ENCODE measurements around the gene PEAK1.

The PEAK1 gene

DNA sequence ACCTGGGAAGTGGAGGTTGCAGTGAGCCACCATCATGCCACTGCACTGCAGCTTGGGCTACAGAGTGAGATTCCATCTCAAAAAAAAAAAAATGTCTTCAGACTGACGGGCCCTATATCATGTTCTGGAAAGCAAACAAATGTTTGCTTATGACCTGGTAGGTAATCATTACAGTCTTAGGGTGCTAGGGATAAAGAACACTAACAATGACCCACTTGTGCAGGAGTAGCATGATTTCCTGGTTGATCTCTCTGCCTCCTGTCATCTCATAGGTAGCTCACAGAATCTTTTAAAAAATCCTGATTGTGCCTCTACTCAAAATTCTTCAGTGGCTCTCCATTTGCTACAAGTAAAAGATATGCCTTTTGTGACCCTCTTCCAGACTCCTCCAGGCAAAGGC is 274.5 kb downstream of the PEAK1 start:
- peaks cover 10% of the 10 kb centered on the region; the same call in 1 of the 2 replicates for H3K9me3 ChIP-seq (ENCODE audit: control insufficient read depth, insufficient read depth, low read length)
- 0 out of 2 replicates have a peak, but pooled peaks cover 6% of the 10 kb centered on the region for H3K4me1 ChIP-seq (ENCODE audit: insufficient read depth, low read length)
- H3K9ac ChIP-seq (ENCODE audit: low read depth, low read length): no peak overlapping the region
- H3K36me3 ChIP-seq (ENCODE audit: insufficient read depth, low read length): peaks cover 4% of the 10 kb centered on the region; the same call in 1 of the 2 replicates

DNA sequence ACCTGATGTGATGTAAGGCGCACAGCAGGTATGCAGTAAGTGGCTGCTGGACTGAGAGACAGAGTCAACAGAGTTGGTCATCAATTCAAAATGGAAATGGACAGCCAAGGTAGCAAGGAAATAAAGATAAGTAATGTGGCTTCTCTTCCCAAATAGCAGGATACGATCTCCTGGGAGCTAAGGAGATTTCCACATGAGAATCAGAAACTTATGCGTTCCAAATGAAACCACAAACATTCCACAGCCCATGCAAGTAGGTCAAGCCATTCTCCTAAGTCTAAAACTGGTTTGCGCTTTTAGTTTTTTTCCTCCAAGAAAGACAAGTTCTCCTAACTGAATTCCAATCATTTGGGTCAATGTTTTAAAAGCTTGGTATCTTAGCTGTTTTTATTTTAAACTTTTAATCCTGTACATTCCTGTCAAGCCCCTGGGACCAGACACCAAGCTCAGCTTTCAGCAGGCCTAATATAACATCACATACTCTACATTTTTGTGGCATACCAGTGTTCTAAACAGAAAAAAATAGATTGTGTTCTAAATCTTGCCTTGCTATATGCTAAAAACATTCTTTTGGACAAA is 275.3 kb downstream of the PEAK1 start:
- Histone ChIP-seq H3K9me3 (ENCODE audit: control insufficient read depth, insufficient read depth, low read length) (peaks cover 10% of the 10 kb centered on the region; the same call in 1 of the 2 replicates), H3K9ac (ENCODE audit: low read depth, low read length) (no peak overlapping the region), H3K36me3 (ENCODE audit: insufficient read depth, low read length) (peaks cover 4% of the 10 kb centered on the region; the same call in 1 of the 2 replicates), H3K4me1 (ENCODE audit: insufficient read depth, low read length) (0 out of 2 replicates have a peak, but pooled peaks cover 6% of the 10 kb centered on the region)

DNA sequence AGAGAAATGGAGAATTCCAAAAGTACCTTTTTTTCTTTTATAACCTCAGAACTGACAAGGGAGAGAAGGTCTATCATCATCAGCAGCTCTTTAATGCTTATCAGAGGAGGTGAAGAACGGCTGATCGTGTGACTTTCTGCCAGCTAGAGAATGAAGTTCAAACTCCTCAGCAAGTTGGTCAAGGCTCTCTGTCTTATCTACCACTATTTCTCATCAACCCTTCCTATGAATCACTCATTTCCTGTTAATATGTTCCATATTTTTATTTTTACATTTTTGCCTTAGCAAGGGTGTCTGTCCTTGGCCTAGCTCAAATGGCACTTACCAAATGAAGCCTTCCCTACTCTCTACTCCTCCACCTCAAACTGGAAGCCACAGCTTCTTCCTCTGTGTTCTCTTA is 275.9 kb downstream of the PEAK1 start:
- Histone ChIP-seq H3K9me3 (ENCODE audit: control insufficient read depth, insufficient read depth, low read length) (peaks cover 10% of the 10 kb centered on the region; the same call in 1 of the 2 replicates), H3K36me3 (ENCODE audit: insufficient read depth, low read length) (peaks cover 4% of the 10 kb centered on the region; the same call in 1 of the 2 replicates), H3K4me1 (ENCODE audit: insufficient read depth, low read length) (0 out of 2 replicates have a peak, but pooled peaks cover 6% of the 10 kb centered on the region), H3K9ac (ENCODE audit: low read depth, low read length) (no peak overlapping the region)

GRCh38 chr15:77143616-77144015 is 276.3 kb downstream of the PEAK1 start:
- Histone ChIP-seq H3K9me3 (ENCODE audit: control insufficient read depth, insufficient read depth, low read length) (peaks cover 10% of the 10 kb centered on the region; the same call in 1 of the 2 replicates), H3K4me1 (ENCODE audit: insufficient read depth, low read length) (0 out of 2 replicates have a peak, but pooled peaks cover 6% of the 10 kb centered on the region), H3K36me3 (ENCODE audit: insufficient read depth, low read length) (peaks cover 4% of the 10 kb centered on the region; the same call in 1 of the 2 replicates), H3K9ac (ENCODE audit: low read depth, low read length) (no peak overlapping the region)

- H3K36me3 ChIP-seq (ENCODE audit: insufficient read depth, low read length): peaks cover 4% of the 10 kb centered on the region; the same call in 1 of the 2 replicates
- 0 out of 2 replicates have a peak, but pooled peaks cover 6% of the 10 kb centered on the region for H3K4me1 ChIP-seq (ENCODE audit: insufficient read depth, low read length)
- no peak overlapping the region for H3K9ac ChIP-seq (ENCODE audit: low read depth, low read length)
- H3K9me3 ChIP-seq (ENCODE audit: control insufficient read depth, insufficient read depth, low read length): peaks cover 10% of the 10 kb centered on the region; the same call in 1 of the 2 replicates
Measured at GRCh38 chr15:77143191-77143590, 276.7 kb downstream of the PEAK1 start.

DNA sequence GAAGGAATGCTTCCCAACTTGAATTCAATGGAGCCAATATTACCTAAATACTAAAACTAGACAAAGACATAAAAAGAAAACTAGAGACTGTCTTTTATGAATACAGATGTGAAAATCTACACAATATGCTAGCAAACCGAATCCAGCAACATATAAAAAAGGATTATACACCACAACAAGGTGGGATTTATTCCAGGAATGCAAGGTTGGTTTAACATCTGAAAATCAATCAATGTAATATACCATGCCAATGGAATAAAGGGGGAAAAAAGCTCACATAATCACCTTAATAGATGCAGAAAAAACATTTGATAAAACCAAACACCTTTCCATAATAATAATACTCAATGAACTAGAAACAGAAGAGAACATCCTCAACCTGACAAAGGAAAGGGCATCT is 279.7 kb downstream of the PEAK1 start:
- H3K9ac ChIP-seq (ENCODE audit: low read depth, low read length): no peak overlapping the region
- 0 out of 2 replicates have a peak, but pooled peaks cover 6% of the 10 kb centered on the region for H3K4me1 ChIP-seq (ENCODE audit: insufficient read depth, low read length)
- H3K36me3 ChIP-seq (ENCODE audit: insufficient read depth, low read length): peaks cover 4% of the 10 kb centered on the region; the same call in 1 of the 2 replicates
- H3K9me3 ChIP-seq (ENCODE audit: control insufficient read depth, insufficient read depth, low read length): peaks cover 10% of the 10 kb centered on the region; the same call in 1 of the 2 replicates

DNA sequence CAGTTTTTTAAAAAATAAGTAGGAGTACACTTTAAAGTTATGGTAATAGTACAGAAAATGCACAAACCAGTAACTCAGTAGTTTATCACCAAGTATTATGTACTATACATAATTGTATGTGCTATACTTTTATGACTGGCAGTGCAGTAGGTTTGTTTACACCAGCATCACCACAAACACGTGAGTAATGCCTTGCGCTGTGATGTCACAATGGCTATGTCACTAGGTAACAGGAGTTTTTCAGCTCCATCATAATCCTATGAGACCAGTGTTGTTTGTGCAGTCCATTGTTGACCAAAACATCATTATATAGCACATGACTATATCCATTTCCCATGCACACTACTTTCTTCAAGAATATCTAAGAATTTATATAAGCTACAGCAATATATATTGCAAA is 280.6 kb downstream of the PEAK1 start:
- Histone ChIP-seq H3K36me3 (ENCODE audit: insufficient read depth, low read length) (peaks cover 4% of the 10 kb centered on the region; the same call in 1 of the 2 replicates), H3K4me1 (ENCODE audit: insufficient read depth, low read length) (0 out of 2 replicates have a peak, but pooled peaks cover 2% of the 10 kb centered on the region), H3K9me3 (ENCODE audit: control insufficient read depth, insufficient read depth, low read length) (peaks cover 10% of the 10 kb centered on the region; the same call in 1 of the 2 replicates), H3K9ac (ENCODE audit: low read depth, low read length) (no peak overlapping the region)

DNA sequence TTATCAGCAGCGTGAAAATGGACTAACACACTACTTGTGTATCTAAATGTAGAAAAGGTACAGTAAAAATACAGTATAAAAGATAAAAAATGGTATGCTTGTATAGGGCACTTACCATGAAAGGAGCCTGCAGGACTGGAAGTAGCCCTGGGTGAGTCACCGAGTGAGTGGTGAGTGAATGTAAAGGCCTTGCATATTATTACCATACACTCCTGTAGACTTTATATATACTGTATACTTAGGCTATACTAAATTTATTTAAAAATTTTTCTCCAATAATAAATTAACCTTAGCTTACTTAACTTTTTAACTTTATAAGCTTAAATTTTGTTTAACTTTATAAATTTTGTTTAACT is 281.8 kb downstream of the PEAK1 start:
- Histone ChIP-seq H3K9me3 (ENCODE audit: control insufficient read depth, insufficient read depth, low read length) (peaks cover 10% of the 10 kb centered on the region; the same call in 1 of the 2 replicates), H3K9ac (ENCODE audit: low read depth, low read length) (no peak overlapping the region)

GRCh38 chr15:77135181-77135580 is 284.7 kb downstream of the PEAK1 start:
- Histone ChIP-seq H3K36me3 (ENCODE audit: insufficient read depth, low read length) (peaks cover 2% of the 10 kb centered on the region; the same call in 1 of the 2 replicates), H3K9me3 (ENCODE audit: control insufficient read depth, insufficient read depth, low read length) (no peaks in the 10 kb centered on the region), H3K9ac (ENCODE audit: low read depth, low read length) (no peak overlapping the region), H3K4me1 (ENCODE audit: insufficient read depth, low read length) (peaks cover 7% of the 10 kb centered on the region; the same call in 1 of the 2 replicates)

More for the DNA sequence above, 281.8 kb downstream of the PEAK1 start:
- Histone ChIP-seq H3K36me3 (ENCODE audit: insufficient read depth, low read length) (peaks cover 2% of the 10 kb centered on the region; the same call in 1 of the 2 replicates), H3K4me1 (ENCODE audit: insufficient read depth, low read length) (no peaks in the 10 kb centered on the region)

DNA sequence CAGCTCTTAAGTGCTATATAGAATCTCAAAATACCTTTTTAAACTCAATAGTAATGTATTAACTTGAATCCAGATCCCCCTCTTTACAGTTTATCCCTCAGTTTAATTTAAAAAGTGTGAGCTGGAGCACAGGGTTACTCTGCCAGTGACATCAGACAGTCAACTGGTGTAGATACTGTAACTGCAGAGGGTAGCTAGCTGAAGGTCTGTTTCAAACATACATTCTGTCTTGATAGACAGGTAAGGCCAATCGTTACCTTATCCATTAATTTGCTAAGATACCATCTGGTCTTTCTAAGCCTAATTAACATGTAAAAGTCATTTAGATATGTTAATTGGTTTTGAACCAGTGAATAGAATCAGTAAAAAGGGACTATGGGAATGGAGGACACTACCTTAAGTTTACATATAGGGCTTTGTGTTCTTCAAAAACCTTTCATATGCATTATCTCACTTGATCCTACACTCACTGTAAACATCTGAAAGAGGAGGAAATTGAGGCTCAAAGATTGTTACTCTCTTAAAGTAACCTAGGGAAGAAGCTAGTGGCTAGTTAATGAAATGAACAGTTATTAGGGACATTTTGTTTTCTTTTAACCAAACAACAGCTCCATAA is 289.5 kb downstream of the PEAK1 start:
- Histone ChIP-seq H3K9ac (ENCODE audit: low read depth, low read length) (no peak overlapping the region), H3K4me1 (ENCODE audit: insufficient read depth, low read length) (peaks cover 12% of the 10 kb centered on the region; the same call in 1 of the 2 replicates), H3K36me3 (ENCODE audit: insufficient read depth, low read length) (peaks cover 2% of the 10 kb centered on the region; the same call in 1 of the 2 replicates), H3K9me3 (ENCODE audit: control insufficient read depth, insufficient read depth, low read length) (no peaks in the 10 kb centered on the region)

DNA sequence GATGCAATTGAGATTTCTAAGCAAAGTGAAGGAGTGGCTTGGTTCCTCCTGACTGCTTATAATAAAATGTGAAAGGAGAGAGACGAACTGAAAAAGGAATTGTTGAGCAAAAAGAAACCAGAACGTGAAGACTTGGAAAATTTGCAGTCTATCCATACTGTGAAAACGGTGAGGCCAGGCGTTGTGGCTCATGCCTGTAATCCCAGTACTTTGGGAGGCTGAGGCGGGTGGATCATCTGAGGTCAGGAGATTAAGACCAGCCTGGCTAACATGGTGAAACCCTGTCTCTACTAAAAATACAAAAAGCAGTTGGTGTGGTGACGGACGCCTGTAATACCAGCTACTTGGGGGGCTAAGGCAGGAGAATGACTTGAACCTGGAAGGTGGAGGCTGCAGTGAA is 292.3 kb downstream of the PEAK1 start:
- no peak overlapping the region for H3K9ac ChIP-seq (ENCODE audit: low read depth, low read length)
- no peaks in the 10 kb centered on the region for H3K36me3 ChIP-seq (ENCODE audit: insufficient read depth, low read length)
- peaks cover 12% of the 10 kb centered on the region; the same call in 1 of the 2 replicates for H3K4me1 ChIP-seq (ENCODE audit: insufficient read depth, low read length)
- H3K9me3 ChIP-seq (ENCODE audit: control insufficient read depth, insufficient read depth, low read length): no peaks in the 10 kb centered on the region

GRCh38 chr15:77126529-77127326 is 293.2 kb downstream of the PEAK1 start:
- Histone ChIP-seq H3K36me3 (ENCODE audit: insufficient read depth, low read length) (no peaks in the 10 kb centered on the region), H3K9ac (ENCODE audit: low read depth, low read length) (no peak overlapping the region), H3K9me3 (ENCODE audit: control insufficient read depth, insufficient read depth, low read length) (no peaks in the 10 kb centered on the region), H3K4me1 (ENCODE audit: insufficient read depth, low read length) (peaks cover 12% of the 10 kb centered on the region; the same call in 1 of the 2 replicates)

DNA sequence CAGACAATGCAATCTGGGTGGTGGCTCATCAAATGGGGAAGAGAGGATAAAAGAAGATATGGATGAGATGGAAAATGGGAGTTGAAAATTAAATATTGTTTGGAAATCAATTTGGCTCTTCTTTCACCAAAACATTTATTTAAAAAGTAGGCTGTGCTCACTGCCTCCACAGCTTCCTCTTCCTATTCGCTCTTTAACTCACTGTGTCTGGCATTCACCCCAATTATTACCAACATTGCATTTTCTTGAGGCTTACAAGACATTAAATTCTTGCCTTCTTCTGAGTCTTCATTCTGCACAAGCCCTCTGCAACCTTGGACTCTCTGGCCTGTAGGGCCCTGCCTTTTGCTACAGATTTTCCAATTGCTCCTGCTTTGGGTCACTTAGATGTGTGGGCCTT is 296.1 kb downstream of the PEAK1 start:
- peaks cover 12% of the 10 kb centered on the region for H3K4me1 ChIP-seq (ENCODE audit: insufficient read depth, low read length)

GRCh38 chr15:77122576-77122975 is 297.3 kb downstream of the PEAK1 start:
- Histone ChIP-seq H3K9me3 (ENCODE audit: control insufficient read depth, insufficient read depth, low read length) (no peaks in the 10 kb centered on the region), H3K9ac (ENCODE audit: low read depth, low read length) (no peak overlapping the region), H3K4me1 (ENCODE audit: insufficient read depth, low read length) (peaks cover 12% of the 10 kb centered on the region), H3K36me3 (ENCODE audit: insufficient read depth, low read length) (no peaks in the 10 kb centered on the region)

More for the DNA sequence above, 296.1 kb downstream of the PEAK1 start:
- Histone ChIP-seq H3K9me3 (ENCODE audit: control insufficient read depth, insufficient read depth, low read length) (no peaks in the 10 kb centered on the region), H3K9ac (ENCODE audit: low read depth, low read length) (no peak overlapping the region), H3K36me3 (ENCODE audit: insufficient read depth, low read length) (no peaks in the 10 kb centered on the region)

Measured in ES-I3 (cell line).